K562 (cell line): ENCODE results near the gene TESK1.

Experiments used
- EP300 ChIP-seq: IDR thresholded peaks from 2 replicates; pipeline ENCODE4 v1.6.1; 2012; ENCODE audit warnings: low read length, improper control_type of control experiment
- FOXJ2 ChIP-seq: fragments of 200-800 bp; sonication (Bioruptor generic); IDR thresholded peaks from 2 replicates; pipeline ENCODE4 v1.6.1; 2016; ENCODE audit warnings: missing genetic modification characterization, missing compliant biosample characterization
- HDAC6 ChIP-seq: IDR thresholded peaks from 2 replicates; pipeline ENCODE4 v1.6.1; 2012; ENCODE audit warnings: low read depth, mild to moderate bottlenecking, control low read depth, inconsistent platforms, low read length, moderate library complexity
- POLR2A ChIP-seq: fragments of 450-650 bp; conservative IDR thresholded peaks from 2 replicates; pipeline ENCODE4 v1.6.1; 2016
- RBM17 ChIP-seq: fragments of 200-400 bp; formaldehyde crosslinking; IDR thresholded peaks from 2 replicates; pipeline ENCODE4 v1.6.1; 2017; ENCODE audit warnings: low read depth, mild to moderate bottlenecking, low read length, borderline replicate concordance
- TF ChIP-seq, protein P1 (sequence below): sonication (generic); formaldehyde crosslinking; IDR thresholded peaks from 2 replicates; pipeline ENCODE4 v1.8.1; 2022; ENCODE audit warnings: missing genetic modification reagents
- TF ChIP-seq, protein P2 (sequence below), 3 experiments: IDR thresholded peaks in 2 of 3; conservative IDR thresholded peaks in 1 of 3; 2 replicates each; pipeline ENCODE4 v1.5.1; 2011 to 2012; ENCODE audit warnings: low read length in 3 of 3, mild to moderate bottlenecking in 3 of 3, control low read depth in 2 of 3, improper control_type of control experiment in 1 of 3, inconsistent platforms in 1 of 3, low read depth in 1 of 3, mixed read lengths in 1 of 3, moderate library complexity in 1 of 3; ENCODE audit not compliant: insufficient read depth in 2 of 3

DNA sequence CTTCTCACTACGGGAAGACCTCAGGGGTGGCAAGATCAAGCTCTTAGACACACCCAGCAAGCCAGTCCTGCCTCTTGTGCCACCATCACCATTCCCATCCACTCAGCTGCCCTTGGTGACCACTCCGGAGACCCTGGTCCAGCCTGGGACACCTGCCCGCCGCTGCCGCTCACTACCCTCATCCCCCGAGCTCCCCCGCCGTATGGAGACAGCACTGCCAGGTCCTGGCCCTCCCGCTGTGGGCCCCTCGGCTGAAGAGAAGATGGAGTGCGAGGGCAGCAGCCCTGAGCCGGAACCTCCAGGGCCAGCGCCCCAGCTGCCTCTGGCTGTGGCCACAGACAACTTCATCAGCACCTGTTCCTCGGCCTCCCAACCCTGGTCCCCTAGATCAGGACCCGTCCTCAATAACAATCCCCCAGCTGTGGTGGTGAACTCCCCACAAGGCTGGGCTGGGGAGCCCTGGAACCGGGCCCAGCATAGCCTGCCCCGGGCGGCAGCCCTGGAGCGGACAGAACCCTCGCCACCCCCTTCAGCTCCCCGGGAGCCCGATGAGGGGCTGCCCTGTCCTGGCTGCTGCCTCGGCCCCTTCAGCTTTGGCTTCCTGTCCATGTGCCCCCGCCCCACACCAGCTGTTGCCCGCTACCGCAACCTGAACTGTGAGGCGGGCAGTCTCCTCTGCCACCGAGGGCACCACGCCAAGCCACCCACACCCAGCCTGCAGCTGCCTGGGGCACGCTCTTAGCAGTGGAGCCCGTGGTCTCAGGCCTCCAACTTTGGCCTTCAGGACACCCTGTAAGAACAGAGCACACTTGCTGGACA lies 4.1 kb downstream of the TESK1 start:
- TF ChIP-seq HDAC6 (no peak), FOXJ2 (no peak), EP300 (no peak), RBM17 (no peak), POLR2A (no peak)
- TF ChIP-seq, protein P1, sequence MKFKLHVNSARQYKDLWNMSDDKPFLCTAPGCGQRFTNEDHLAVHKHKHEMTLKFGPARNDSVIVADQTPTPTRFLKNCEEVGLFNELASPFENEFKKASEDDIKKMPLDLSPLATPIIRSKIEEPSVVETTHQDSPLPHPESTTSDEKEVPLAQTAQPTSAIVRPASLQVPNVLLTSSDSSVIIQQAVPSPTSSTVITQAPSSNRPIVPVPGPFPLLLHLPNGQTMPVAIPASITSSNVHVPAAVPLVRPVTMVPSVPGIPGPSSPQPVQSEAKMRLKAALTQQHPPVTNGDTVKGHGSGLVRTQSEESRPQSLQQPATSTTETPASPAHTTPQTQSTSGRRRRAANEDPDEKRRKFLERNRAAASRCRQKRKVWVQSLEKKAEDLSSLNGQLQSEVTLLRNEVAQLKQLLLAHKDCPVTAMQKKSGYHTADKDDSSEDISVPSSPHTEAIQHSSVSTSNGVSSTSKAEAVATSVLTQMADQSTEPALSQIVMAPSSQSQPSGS (CRISPR knock-in tag), result no peak
- TF ChIP-seq, protein P2, sequence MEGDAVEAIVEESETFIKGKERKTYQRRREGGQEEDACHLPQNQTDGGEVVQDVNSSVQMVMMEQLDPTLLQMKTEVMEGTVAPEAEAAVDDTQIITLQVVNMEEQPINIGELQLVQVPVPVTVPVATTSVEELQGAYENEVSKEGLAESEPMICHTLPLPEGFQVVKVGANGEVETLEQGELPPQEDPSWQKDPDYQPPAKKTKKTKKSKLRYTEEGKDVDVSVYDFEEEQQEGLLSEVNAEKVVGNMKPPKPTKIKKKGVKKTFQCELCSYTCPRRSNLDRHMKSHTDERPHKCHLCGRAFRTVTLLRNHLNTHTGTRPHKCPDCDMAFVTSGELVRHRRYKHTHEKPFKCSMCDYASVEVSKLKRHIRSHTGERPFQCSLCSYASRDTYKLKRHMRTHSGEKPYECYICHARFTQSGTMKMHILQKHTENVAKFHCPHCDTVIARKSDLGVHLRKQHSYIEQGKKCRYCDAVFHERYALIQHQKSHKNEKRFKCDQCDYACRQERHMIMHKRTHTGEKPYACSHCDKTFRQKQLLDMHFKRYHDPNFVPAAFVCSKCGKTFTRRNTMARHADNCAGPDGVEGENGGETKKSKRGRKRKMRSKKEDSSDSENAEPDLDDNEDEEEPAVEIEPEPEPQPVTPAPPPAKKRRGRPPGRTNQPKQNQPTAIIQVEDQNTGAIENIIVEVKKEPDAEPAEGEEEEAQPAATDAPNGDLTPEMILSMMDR (IDR thresholded peaks at IDR 0.05 in 2 of 3, conservative IDR thresholded peaks at IDR 0.05 in 1 of 3; ENCODE audit: insufficient read depth in 2 of 3, low read depth in 1 of 3, low read length in 3 of 3), result no peak
